Mesenchymal stem cell (in vitro differentiated cells and primary cell): ENCODE results near the gene CLDN18. TPM values are rescaled to one million over a fixed set of nuclear protein-coding genes. Genes with fewer than 3 reads are reported as not detected.

ENCODE experiments used
- DNase-seq: peaks from one replicate; pipeline ENCODE4 v3.0.0-alpha.2; 2013
- H2AFZ ChIP-seq: one replicate; pipeline ENCODE4 v1.6.1; 2013; ENCODE audit warnings: low read depth, mild to moderate bottlenecking, control low read depth, inconsistent platforms, low read length, moderate library complexity
- H2AK5ac ChIP-seq: 2 replicates; pipeline ENCODE4 v1.6.1; 2013; ENCODE audit warnings: low read length, moderate library complexity, mild to moderate bottlenecking, inconsistent platforms; ENCODE audit not compliant: severe bottlenecking
- H2BK120ac ChIP-seq: one replicate; pipeline ENCODE4 v1.6.1; 2013; ENCODE audit warnings: low read depth, mild to moderate bottlenecking, inconsistent platforms, low read length, moderate library complexity
- H2BK12ac ChIP-seq, 2 experiments: one replicate each; pipeline ENCODE4 v1.6.1; 2013; ENCODE audit warnings: inconsistent platforms in 2 of 2, low read length in 2 of 2, mild to moderate bottlenecking in 2 of 2, moderate library complexity in 2 of 2, control low read depth in 1 of 2
- H2BK15ac ChIP-seq: one replicate; pipeline ENCODE4 v1.6.1; 2013; ENCODE audit warnings: mild to moderate bottlenecking, low read depth, inconsistent platforms; ENCODE audit not compliant: poor library complexity, severe bottlenecking
- H2BK5ac ChIP-seq: 2 replicates; pipeline ENCODE4 v1.6.1; 2013; ENCODE audit warnings: low read depth, mild to moderate bottlenecking, low read length, control low read depth, inconsistent platforms; ENCODE audit not compliant: poor library complexity, severe bottlenecking
- H3K14ac ChIP-seq, 2 experiments: one replicate each; pipeline ENCODE4 v1.6.1; 2013; ENCODE audit warnings: inconsistent platforms in 2 of 2, low read length in 2 of 2, control low read depth in 1 of 2, mild to moderate bottlenecking in 1 of 2, moderate library complexity in 1 of 2
- H3K18ac ChIP-seq, 2 experiments: one replicate each; pipeline ENCODE4 v1.6.1; 2013; ENCODE audit warnings: inconsistent platforms in 2 of 2, low read length in 2 of 2, control low read depth in 1 of 2, low read depth in 1 of 2, mild to moderate bottlenecking in 1 of 2
- H3K23ac ChIP-seq, 2 experiments: one replicate each; pipeline ENCODE4 v1.6.1; 2013; ENCODE audit warnings: inconsistent platforms in 2 of 2, low read length in 2 of 2, mild to moderate bottlenecking in 2 of 2, moderate library complexity in 2 of 2, control low read depth in 1 of 2
- H3K27ac ChIP-seq: 2 replicates; pipeline ENCODE4 v1.5.1; 2013; ENCODE audit warnings: mild to moderate bottlenecking, moderate library complexity, low read length, control low read depth, inconsistent platforms; ENCODE audit not compliant: poor library complexity, severe bottlenecking
- H3K27me3 ChIP-seq, 2 experiments: 2 replicates each; pipeline versions ENCODE4 v1.6.1 to v1.7.0; 2013; ENCODE audit warnings: low read length in 2 of 2, mild to moderate bottlenecking in 2 of 2, moderate library complexity in 2 of 2, control low read depth in 1 of 2, inconsistent platforms in 1 of 2; ENCODE audit not compliant: control insufficient read depth in 1 of 2, insufficient read depth in 1 of 2
- H3K36me3 ChIP-seq, 2 experiments: 2 replicates each; pipeline versions ENCODE4 v1.6.1 to v1.7.0; 2013; ENCODE audit warnings: low read length in 2 of 2, control low read depth in 1 of 2, inconsistent platforms in 1 of 2, low read depth in 1 of 2, mild to moderate bottlenecking in 1 of 2; ENCODE audit not compliant: insufficient read depth in 2 of 2, control insufficient read depth in 1 of 2
- H3K4ac ChIP-seq, 2 experiments: one replicate each; pipeline ENCODE4 v1.6.1; 2013; ENCODE audit warnings: inconsistent platforms in 2 of 2, low read length in 2 of 2, mild to moderate bottlenecking in 2 of 2, moderate library complexity in 2 of 2, control low read depth in 1 of 2, low read depth in 1 of 2
- H3K4me1 ChIP-seq: 2 replicates; pipeline ENCODE4 v1.6.1; 2013; ENCODE audit warnings: low read depth, low read length, control low read depth; ENCODE audit not compliant: control insufficient read depth, insufficient read depth
- H3K4me2 ChIP-seq: 2 replicates; pipeline ENCODE4 v1.6.1; 2013; ENCODE audit warnings: low read length, mild to moderate bottlenecking, inconsistent platforms; ENCODE audit not compliant: poor library complexity, severe bottlenecking
- H3K4me3 ChIP-seq, 2 experiments: 2 replicates each; pipeline versions ENCODE4 v1.5.1 to v1.7.0; 2013; ENCODE audit warnings: low read length in 2 of 2, mild to moderate bottlenecking in 2 of 2, control low read depth in 1 of 2, low read depth in 1 of 2; ENCODE audit not compliant: insufficient read depth in 1 of 2
- H3K79me1 ChIP-seq: replicated peaks from 2 replicates; pipeline ENCODE4 v1.6.1; 2013; ENCODE audit warnings: mild to moderate bottlenecking, control low read depth, low read length, inconsistent platforms; ENCODE audit not compliant: poor library complexity, severe bottlenecking
- H3K9ac ChIP-seq: 2 replicates; pipeline ENCODE4 v1.7.0; 2013; ENCODE audit warnings: mild to moderate bottlenecking, low read length, moderate library complexity
- H3K9me3 ChIP-seq: 2 replicates; pipeline ENCODE4 v1.7.0; 2013; ENCODE audit warnings: mild to moderate bottlenecking, low read length; ENCODE audit not compliant: control insufficient read depth
- H4K8ac ChIP-seq: one replicate; pipeline ENCODE4 v1.6.1; 2013; ENCODE audit warnings: inconsistent platforms, mild to moderate bottlenecking, low read length, moderate library complexity
- H4K91ac ChIP-seq: one replicate; pipeline ENCODE4 v1.6.1; 2013; ENCODE audit warnings: mild to moderate bottlenecking, low read length, inconsistent platforms
- WGBS: methylation state at CpG from one replicate; pipeline ENCODE4 v1.1.7; 2013; ENCODE audit warnings: mixed read lengths; 5-methylcytosine and 5-hydroxymethylcytosine counted together
- polyA plus RNA-seq, 2 experiments: library from polyadenylated mRNA; stranded (reverse); fragments of 200-250 nt; gene quantifications; one replicate each; pipeline ENCODE4 v1.2.3, GENCODE V29; 2013

The CLDN18 gene
- polyA plus RNA-seq (2013, experiment 1 of 2) = not detected
- polyA plus RNA-seq (2013, experiment 2 of 2) = not detected

GRCh38 chr3:138009476-138010272 lies at the start of gene CLDN18:
Gene CLDN18 (plus strand): TSS chr3:138010165. CDS start chr3:138010226, 61 bp downstream.
- Histone ChIP-seq H4K91ac (no peak within 1 kb of the TSS), H3K27ac (no peak within 1 kb of the TSS), H3K4ac (no peak within 1 kb of the TSS), H3K9ac (no peak within 1 kb of the TSS), H3K23ac (no peak within 1 kb of the TSS), H2BK5ac (no peak within 1 kb of the TSS), H3K9me3 (no peaks in the 10 kb centered on the region), H3K36me3 (peaks cover 0 to 8% of the 10 kb centered on the region in 2 experiments), H2AFZ (no peak within 1 kb of the TSS), H4K8ac (no peak within 1 kb of the TSS), H3K79me1 (peaks cover 2% of the 10 kb centered on the region), H3K4me3 (peak within 1 kb of the TSS in 1 of 2 experiments; percentile 14), H3K14ac (peak within 1 kb of the TSS in 1 of 2 experiments; percentile 48), H3K27me3 (no peaks in the 10 kb centered on the region), H2BK120ac (no peak within 1 kb of the TSS), H3K4me2 (no peak within 1 kb of the TSS), H2BK15ac (no peak within 1 kb of the TSS), H3K4me1 (peaks cover 2% of the 10 kb centered on the region), H3K18ac (no peak within 1 kb of the TSS), H2AK5ac (no peak within 1 kb of the TSS), H2BK12ac (no peak within 1 kb of the TSS)
- WGBS = 86% methylated on average over 30 of the region's 30 CpGs
- no peak for DNase-seq

GRCh38 chr3:137962251-137962650 lies 47.7 kb upstream of the CLDN18 start:
- Histone ChIP-seq H2BK12ac (no peak overlapping the region), H3K14ac (no peak overlapping the region), H3K9me3 (no peaks in the 10 kb centered on the region), H3K9ac (no peak overlapping the region), H3K4me1 (no peaks in the 10 kb centered on the region), H3K36me3 (no peaks in the 10 kb centered on the region), H3K79me1 (no peaks in the 10 kb centered on the region), H4K8ac (no peak overlapping the region), H2BK5ac (no peak overlapping the region), H3K4me3 (no peak overlapping the region), H2AFZ (no peak overlapping the region), H3K4me2 (no peak overlapping the region), H3K27ac (no peak overlapping the region), H3K23ac (no peak overlapping the region), H3K4ac (no peak overlapping the region), H3K27me3 (peaks cover 0 to 13% of the 10 kb centered on the region in 2 experiments), H2BK15ac (no peak overlapping the region), H4K91ac (no peak overlapping the region), H3K18ac (no peak overlapping the region), H2AK5ac (no peak overlapping the region), H2BK120ac (no peak overlapping the region)
- DNase-seq = no peak
- 92% methylated on average over 5 of the region's 7 CpGs for WGBS

- no peak overlapping the region for H4K8ac ChIP-seq
- no peak overlapping the region for H2AFZ ChIP-seq
- no peak overlapping the region for H3K4me3 ChIP-seq
- H2BK12ac ChIP-seq = no peak overlapping the region
- no peak for DNase-seq
- H4K91ac ChIP-seq = no peak overlapping the region
- no peak overlapping the region for H2BK15ac ChIP-seq
- H3K27ac ChIP-seq = no peak overlapping the region
- H3K4ac ChIP-seq = no peak overlapping the region
- no peak overlapping the region for H2BK120ac ChIP-seq
- H3K4me1 ChIP-seq = no peaks in the 10 kb centered on the region
- H3K23ac ChIP-seq = no peak overlapping the region
- no peak overlapping the region for H3K4me2 ChIP-seq
- no peak overlapping the region for H3K18ac ChIP-seq
- no peak overlapping the region for H3K14ac ChIP-seq
- no peaks in the 10 kb centered on the region for H3K9me3 ChIP-seq
- no peak overlapping the region for H3K9ac ChIP-seq
- WGBS = 73% methylated on average over 3 of the region's 4 CpGs
- no peaks in the 10 kb centered on the region for H3K36me3 ChIP-seq
- H3K79me1 ChIP-seq = no peaks in the 10 kb centered on the region
- no peak overlapping the region for H2BK5ac ChIP-seq
- H2AK5ac ChIP-seq = no peak overlapping the region
- peaks cover 0 to 13% of the 10 kb centered on the region in 2 experiments for H3K27me3 ChIP-seq
Observed at GRCh38 chr3:137963463-137963862, 46.5 kb upstream of the CLDN18 start.

GRCh38 chr3:137970914-137971831 lies 38.8 kb upstream of the CLDN18 start:
- Histone ChIP-seq H2BK120ac (no peak overlapping the region), H4K8ac (no peak overlapping the region), H2BK12ac (no peak overlapping the region), H3K79me1 (no peaks in the 10 kb centered on the region), H4K91ac (no peak overlapping the region), H2AFZ (no peak overlapping the region), H3K4me2 (no peak overlapping the region), H3K27me3 (peaks cover 12 to 14% of the 10 kb centered on the region in 2 experiments), H3K27ac (no peak overlapping the region), H2AK5ac (no peak overlapping the region), H3K14ac (no peak overlapping the region), H3K18ac (no peak overlapping the region), H3K4me1 (no peaks in the 10 kb centered on the region), H3K23ac (no peak overlapping the region), H3K9me3 (no peaks in the 10 kb centered on the region), H2BK15ac (no peak overlapping the region), H3K36me3 (no peaks in the 10 kb centered on the region), H3K4ac (no peak overlapping the region), H2BK5ac (no peak overlapping the region), H3K9ac (peak overlapping the region; percentile 17), H3K4me3 (no peak overlapping the region)
- 16% methylated on average over 17 of the region's 18 CpGs for WGBS
- DNase-seq = peak; percentile 64
